ENCODE data around the gene FOXD2.

- TF ChIP-seq CBFB (CRISPR knock-in tag; IDR thresholded peaks at IDR 0.05; ENCODE audit: low read depth) (no peak), IRF1 (CRISPR knock-in tag; IDR thresholded peaks at IDR 0.05) (no peak), TCF7 (CRISPR knock-in tag; IDR thresholded peaks at IDR 0.05; ENCODE audit: low read depth) (no peak), CTCF (IDR thresholded peaks at IDR 0.05) (no peak), E2F1 (CRISPR knock-in tag; IDR thresholded peaks at IDR 0.05) (no peak), STAT6 (CRISPR knock-in tag; conservative IDR thresholded peaks at IDR 0.05; ENCODE audit: low read depth) (no peak), NR1H2 (CRISPR knock-in tag; IDR thresholded peaks at IDR 0.05) (no peak), JUN (CRISPR knock-in tag; IDR thresholded peaks at IDR 0.05) (no peak), ZNF512 (CRISPR knock-in tag; IDR thresholded peaks at IDR 0.05; ENCODE audit: borderline replicate concordance) (no peak), EMX1 (CRISPR knock-in tag; IDR thresholded peaks at IDR 0.05) (no peak)
Observed at GRCh38 chr1:47460040-47460439, 22.2 kb downstream of the FOXD2 start.

Measured in WTC11 (cell line).